ENCODE results near the gene GRIN2C. TPM values are rescaled to one million over a fixed set of nuclear protein-coding genes. Genes with fewer than 3 reads are reported as not detected.

Gene GRIN2C
- total RNA-seq, 1 experiment from 2014 or later: 0.44 TPM

DNA sequence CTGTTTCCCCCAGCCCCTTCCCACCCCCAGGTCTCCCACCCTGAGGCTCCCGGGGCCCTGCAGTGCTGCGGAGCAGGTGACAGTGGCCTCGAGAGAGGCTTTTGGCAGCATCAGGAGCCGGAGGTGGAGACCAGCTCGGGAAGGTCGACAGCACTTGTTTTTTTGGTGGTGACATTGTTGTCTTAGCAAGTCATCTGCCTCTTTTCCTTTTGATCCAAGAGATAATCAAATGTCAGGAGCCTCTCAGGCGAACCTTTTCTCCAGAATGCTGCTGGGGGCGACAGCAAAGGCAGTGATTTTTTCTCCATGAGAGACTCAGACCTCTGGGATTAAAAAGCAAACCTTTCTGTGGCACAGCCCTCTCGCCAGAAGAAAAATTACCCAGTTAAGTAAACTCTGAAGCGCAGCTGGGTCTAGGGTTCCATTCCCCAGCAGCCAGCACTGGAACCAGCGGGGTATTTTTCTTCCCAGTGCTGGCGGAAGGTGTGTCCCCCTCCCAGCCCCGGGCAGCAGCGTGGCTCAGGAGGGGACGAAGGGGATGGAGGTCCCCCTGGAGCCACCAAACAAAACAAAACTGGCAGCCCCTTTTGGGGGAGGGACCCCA, 37.2 kb downstream of the GRIN2C start:
- no CpG with 5 or more reads among the region's 15 CpGs for WGBS (ENCODE audit: extremely low coverage, insufficient read length, low lambda C conversion rate)

More for the DNA sequence above, 37.2 kb downstream of the GRIN2C start:
- Histone ChIP-seq H4K20me1 (ENCODE audit: control insufficient read depth, insufficient read depth, insufficient read length) (no peaks in the 10 kb centered on the region), H2BK15ac (ENCODE audit: low read depth, low read length) (no peak overlapping the region), H2AK5ac (ENCODE audit: insufficient read length, low read length) (no peak overlapping the region), H3K4me1 (ENCODE audit: insufficient read depth, low read length) (no peaks in the 10 kb centered on the region), H3K4me2 (ENCODE audit: insufficient read depth, insufficient read length, low read length) (no peak overlapping the region), H2BK20ac (ENCODE audit: low read depth, low read length, poor library complexity, severe bottlenecking) (no peak overlapping the region), H3K18ac (ENCODE audit: insufficient read length, low read depth, low read length) (no peak overlapping the region), H3K9me3 (ENCODE audit: control insufficient read depth, low read depth, low read length) (no peaks in the 10 kb centered on the region), H2BK120ac (ENCODE audit: low read depth, low read length, poor library complexity, severe bottlenecking) (no peak overlapping the region), H3K27me3 (ENCODE audit: insufficient read depth, low read length) (no peaks in the 10 kb centered on the region), H3K79me2 (ENCODE audit: insufficient read depth, low read length) (no peaks in the 10 kb centered on the region), H4K5ac (ENCODE audit: insufficient read length, low read depth, low read length) (no peak overlapping the region), H3K23ac (ENCODE audit: insufficient read length, low read depth, low read length) (no peak overlapping the region), H3K4ac (ENCODE audit: low read depth, low read length) (no peak overlapping the region), H2AFZ (ENCODE audit: low read length) (no peak overlapping the region), H3K23me2 (ENCODE audit: insufficient read length, low read depth, low read length, poor library complexity, severe bottlenecking) (no peaks in the 10 kb centered on the region), H2BK12ac (ENCODE audit: insufficient read length, low read depth, low read length) (no peak overlapping the region), H2BK5ac (ENCODE audit: insufficient read length, low read length) (no peak overlapping the region), H4K8ac (replicated peaks; ENCODE audit: insufficient read length, low read depth, low read length) (no peak overlapping the region), H3T11ph (ENCODE audit: low read length) (no peak overlapping the region), H3K79me1 (ENCODE audit: insufficient read depth, low read depth, low read length, poor library complexity, severe bottlenecking) (no peaks in the 10 kb centered on the region), H3K9ac (ENCODE audit: extremely low read depth, insufficient read length, low read length) (no peak overlapping the region), H3K14ac (ENCODE audit: insufficient read depth, low read length) (no peak overlapping the region), H4K91ac (ENCODE audit: insufficient read length, low read depth, low read length) (no peak overlapping the region), H3K56ac (ENCODE audit: insufficient read length, low read depth, low read length) (no peak overlapping the region), H3K27ac (ENCODE audit: insufficient read length, low read depth, low read length) (no peak overlapping the region)
- H3K4me1 Mint-ChIP-seq: peaks cover 0 to 5% of the 10 kb centered on the region in 2 experiments; a peak in 2 of 4 replicates
- no peak for DNase-seq
- no peak overlapping the region for H3K27ac Mint-ChIP-seq
- TF ChIP-seq, protein P1, sequence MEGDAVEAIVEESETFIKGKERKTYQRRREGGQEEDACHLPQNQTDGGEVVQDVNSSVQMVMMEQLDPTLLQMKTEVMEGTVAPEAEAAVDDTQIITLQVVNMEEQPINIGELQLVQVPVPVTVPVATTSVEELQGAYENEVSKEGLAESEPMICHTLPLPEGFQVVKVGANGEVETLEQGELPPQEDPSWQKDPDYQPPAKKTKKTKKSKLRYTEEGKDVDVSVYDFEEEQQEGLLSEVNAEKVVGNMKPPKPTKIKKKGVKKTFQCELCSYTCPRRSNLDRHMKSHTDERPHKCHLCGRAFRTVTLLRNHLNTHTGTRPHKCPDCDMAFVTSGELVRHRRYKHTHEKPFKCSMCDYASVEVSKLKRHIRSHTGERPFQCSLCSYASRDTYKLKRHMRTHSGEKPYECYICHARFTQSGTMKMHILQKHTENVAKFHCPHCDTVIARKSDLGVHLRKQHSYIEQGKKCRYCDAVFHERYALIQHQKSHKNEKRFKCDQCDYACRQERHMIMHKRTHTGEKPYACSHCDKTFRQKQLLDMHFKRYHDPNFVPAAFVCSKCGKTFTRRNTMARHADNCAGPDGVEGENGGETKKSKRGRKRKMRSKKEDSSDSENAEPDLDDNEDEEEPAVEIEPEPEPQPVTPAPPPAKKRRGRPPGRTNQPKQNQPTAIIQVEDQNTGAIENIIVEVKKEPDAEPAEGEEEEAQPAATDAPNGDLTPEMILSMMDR (conservative IDR thresholded peaks at IDR 0.05): no peak
- H3K36me3 Mint-ChIP-seq (ENCODE audit: insufficient read depth in 1 of 3, low read depth in 3 of 3): peaks cover 4 to 9% (median 4%) of the 10 kb centered on the region in 3 experiments; a peak in 5 of 7 replicates
- H3K9me3 Mint-ChIP-seq: no peaks in the 10 kb centered on the region
- H3K4me3 Mint-ChIP-seq: no peak overlapping the region
- peaks cover 2% of the 10 kb centered on the region; the same call in 1 of the 2 replicates for H3K27me3 Mint-ChIP-seq (ENCODE audit: low read depth)

Data from H9 (cell line).